Stimulated activated CD4-positive, alpha-beta T cell treated with anti-CD3 and anti-CD28 coated beads, Interleukin-2, amount 100 ng/mL, for 4 hours (primary cell): ENCODE data around the gene LENG8.

ENCODE experiments used
- DNase-seq: peaks from one replicate; pipeline ENCODE4 v3.0.0-alpha.2; 2020; ENCODE audit warnings: low read depth

The LENG8 gene

DNA sequence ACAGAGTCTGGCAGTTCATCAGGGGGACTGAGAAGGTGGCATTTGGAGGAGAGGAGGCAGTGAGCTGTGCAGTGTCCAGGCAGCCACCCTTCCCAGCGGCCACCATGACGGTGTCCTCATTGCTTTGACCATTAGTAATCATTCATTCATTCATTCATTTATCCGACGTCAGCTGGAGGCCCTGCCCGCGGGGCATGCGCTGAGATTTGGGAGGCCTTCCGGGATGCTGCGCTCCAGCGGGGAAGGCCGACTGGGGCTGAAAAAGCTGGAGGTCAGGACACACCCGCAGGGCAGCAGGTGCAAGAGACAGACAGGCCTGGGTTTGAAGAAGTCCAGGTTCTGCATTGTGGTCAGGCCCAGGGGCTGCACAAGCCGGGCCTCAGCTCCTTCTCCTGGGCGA is 24.8 kb upstream of the LENG8 start:
- no peak for DNase-seq

DNA sequence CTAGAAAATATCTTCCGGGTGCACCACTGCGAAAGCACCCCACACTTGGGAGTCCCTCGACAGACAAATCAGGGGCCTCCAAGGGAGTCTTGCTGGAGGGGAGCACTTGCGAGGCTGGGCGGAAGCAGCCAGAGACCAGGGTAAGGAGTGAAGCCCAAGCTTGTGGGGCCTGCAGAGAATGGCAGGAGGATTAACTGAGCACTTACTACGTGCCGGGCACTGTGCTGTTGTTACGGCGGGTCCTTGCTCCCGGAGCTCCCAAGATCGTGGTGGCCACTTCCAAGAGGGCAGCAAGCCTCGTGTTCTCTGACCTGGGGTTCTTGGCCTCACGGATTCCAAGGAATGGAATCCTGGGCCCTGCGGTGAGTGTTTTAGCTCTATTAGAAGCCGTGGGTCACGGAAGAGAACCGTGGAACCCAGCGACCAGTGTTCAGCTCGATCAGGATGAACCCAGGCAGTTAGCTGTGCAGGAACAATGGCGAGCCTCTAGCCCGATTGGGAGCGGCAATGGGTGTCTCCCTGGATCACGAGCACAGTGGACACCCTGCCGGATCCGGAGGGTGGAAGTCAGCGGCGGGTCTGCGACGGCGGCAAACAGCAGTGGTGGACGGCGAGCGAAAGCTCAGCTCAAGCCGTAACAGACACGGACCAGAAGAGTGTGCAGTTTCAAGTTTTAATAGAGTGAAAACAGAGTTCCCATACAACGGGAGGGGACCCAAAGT is 24.2 kb upstream of the LENG8 start:
- DNase-seq, result no peak

DNA sequence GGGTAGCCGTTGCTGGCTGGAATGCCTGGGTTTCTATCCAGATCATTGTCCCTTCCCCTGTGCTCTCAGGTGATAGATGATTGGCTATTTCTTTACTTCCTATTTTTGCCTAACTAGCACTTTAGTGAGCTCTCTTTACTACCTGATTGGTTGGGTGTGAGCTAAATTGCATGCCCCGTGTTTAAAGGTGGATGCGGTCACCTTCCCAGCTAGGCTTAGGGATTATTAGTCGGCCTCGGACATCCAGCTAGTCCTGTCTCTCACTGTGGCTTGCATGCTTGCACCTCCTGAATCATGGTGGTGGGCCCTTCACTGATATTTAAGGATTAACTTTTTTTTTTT is 23.6 kb upstream of the LENG8 start:
- no peak for DNase-seq

DNA sequence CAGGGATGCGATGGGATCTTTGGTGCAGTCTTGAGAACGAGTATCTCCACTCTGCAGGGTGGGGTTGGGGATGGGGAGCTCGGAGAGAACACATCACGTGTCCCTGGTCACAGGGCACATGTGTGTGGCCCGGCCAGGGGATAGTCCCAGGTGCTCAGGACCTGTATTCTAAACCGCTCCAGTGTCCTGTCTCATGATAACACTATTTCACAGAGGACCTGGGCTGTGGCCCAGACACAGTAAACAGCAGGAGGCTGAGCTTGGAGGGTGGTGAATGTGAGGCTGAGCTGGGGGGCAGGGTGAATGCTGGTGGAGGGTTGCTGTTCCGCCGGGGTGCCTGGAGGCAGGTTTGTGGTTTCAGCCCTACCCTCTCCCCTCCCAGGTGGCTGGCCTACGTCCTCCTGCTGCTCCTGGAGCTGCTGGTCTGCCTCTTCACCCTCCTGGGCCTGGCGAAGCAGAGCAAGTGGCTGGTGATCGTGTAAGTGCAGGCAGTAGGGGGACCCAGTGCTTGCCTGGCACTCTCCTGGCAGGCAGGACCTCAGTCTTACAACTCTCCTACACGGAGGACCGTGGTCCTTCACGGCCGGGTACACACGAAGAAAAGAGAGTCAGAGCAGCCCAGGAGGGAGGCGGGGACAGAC is 22.6 kb upstream of the LENG8 start:
- DNase-seq, result no peak

DNA sequence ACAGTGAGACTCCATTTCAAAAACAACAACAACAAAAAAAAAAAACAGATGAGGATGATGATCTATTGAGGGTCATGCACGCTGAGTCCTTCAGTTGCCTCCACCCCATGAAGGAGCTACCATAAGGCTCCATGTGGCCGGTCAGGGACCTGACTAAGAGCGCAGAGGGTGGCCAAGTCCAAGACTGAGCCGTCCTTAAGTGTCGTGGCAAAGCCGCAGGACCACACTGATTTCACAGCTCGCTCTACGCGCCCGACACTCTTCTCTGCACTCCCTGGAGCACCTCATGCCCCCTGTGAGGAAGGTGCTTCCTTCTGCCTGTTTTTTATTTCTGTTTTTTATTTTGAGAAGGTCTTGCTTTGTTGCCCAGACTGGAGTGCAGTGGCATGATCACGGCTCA is 21.4 kb upstream of the LENG8 start:
- no peak for DNase-seq

DNA sequence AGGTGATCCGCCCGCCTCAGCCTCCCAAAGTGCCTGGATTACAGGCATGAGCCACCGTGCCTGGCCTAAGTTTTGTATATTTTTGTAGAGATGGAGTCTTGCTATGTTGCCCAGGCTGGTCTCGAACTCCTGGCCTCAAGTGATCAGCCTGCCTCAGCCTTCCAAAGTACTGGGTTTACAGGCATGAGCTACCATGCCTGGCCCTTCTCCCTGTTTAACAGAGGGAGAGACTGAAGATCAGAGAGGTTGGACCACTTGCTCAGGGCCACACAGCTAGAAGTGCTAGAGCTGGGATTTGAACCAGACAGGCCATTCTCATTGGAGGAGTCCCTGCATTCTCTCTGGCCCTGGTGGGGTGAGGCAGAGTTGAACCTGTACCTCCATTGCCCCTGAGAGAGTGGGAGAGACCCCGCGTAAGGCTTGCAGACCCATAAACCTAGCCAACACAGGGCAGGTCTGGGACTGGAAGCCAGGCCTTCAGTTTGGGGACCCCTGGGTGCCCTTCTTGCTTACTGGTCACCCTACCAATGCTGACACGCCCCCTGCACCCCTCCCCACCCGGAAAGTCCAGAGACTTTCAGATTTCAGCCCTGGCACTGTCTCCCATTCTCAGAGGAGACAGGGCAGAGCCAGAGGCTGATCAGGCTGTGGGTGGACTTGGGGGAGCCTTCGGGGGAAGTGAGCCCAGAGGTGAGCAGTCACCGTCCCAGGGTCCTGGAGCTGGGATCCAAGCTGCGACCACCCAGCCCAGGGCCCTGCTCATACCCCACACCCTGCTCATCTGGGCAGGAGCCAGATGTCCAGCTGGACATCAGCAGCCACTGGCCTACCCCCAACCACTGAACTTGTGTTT is 20.4 kb upstream of the LENG8 start:
- no peak for DNase-seq

DNA sequence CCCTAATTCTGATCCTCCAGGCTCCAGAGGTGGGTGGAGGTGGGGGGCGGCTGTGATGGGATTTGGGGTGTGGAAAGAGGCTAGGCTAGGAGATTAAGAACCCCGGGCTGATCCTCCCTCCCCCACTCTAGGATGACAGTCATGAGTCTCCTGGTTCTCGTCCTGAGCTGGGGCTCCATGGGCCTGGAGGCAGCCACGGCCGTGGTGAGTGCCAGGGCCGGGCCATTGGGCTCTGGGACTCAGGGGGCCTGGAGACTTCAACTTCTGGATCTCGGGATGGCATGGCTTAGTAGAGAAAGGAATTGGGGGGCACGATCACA is 19.9 kb upstream of the LENG8 start:
- no peak for DNase-seq

DNA sequence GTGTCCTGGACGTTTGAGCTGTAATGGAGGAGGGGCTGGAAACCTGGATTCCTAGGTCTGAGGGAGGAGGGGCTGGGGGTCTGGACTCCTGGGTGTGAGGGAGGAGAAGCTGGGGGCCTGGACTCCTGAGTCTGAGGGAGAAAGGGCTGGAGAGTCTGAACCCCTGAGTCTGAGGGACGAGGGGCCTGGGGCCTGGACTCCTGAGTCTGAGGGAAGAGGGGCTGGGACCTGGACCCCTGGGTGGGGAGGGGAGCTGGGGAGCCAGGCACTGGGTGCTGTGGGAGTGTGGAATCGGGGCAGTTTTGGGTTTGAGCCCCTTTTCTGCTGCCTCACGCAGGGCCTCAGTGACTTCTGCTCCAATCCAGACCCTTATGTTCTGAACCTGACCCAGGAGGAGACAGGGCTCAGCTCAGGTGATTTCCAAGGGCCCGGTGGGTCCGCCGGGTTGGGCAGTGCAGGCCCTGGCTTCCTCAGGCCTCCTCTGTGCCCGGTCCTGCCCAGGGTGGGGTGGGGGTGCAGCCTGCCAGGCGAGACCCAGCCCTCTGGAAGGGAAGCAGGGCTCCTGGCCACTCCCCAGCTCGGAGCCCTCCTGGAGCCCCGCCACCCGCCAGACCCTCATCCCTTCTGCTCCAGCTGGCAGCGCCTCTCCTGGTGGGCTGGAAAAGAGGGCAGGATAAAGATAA is 19.3 kb upstream of the LENG8 start:
- no peak for DNase-seq

DNA sequence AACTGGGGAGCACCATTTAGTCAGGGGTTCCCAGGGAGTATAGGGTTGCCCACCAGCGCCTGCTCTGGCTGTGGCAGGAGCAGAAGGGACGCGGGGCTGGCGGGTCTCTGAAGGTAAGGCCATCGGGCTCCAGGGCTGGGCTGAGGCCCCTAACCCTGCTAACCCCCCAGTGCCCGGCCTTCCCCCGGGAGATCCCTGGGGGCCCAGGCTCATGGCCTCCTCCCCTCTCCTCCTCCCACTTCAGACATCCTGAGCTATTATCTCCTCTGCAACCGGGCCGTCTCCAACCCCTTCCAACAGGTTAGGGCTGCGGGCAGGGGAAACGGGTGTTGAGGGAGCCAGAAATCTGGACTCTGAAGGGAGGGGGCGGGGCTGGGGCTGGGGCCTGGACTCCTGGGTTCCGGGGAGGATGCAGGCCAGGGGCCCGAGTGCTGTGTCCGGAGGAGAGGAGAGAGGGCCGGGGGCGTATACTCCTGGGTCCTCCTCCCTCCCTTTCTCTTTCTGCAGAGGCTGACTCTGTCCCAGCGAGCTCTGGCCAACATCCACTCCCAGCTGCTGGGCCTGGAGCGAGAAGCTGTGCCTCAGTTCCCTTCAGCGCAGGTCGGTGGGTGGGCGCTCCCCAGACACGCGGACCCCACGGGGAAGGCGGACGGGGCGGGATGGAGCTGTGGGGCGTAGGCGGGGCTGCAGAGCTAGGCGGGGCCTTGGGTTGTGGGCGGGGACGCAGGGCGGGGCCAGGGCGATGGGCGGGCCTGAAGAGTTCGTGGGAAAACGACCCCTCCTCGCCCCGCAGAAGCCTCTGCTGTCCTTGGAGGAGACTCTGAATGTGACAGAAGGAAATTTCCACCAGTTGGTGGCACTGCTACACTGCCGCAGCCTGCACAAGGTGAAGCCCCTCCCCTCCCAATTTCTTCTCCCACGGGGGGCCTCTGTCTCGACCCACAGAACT is 18.4 kb upstream of the LENG8 start:
- peak; percentile 32 for DNase-seq

DNA sequence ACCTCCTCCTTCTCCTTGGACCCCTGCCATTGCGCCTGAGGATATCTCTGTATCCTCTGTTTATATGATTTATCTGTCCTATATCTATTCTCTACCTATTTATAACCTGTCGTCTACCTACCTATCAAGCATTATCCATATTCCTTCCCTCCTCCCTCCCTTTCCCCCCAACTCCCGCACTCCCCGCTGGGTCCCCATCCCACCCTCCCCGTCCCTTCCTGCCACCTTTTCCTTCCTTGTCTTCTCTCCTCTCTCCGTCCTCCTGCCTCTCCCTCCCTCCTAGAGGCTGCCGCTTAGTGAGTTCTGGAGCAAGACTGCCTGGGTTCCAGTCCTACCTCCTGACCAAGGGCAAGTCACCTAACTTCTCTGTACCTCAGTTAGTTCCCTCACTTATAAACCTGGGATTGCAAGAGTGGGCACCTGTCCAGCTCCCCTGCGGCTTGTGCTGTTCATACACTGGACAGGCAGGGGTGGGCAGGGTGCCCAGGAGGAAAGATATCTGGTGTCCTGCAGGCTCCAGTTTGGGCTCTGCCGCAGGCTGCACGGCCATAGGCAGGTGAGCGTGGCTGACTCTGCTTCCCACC is 17.7 kb upstream of the LENG8 start:
- no peak for DNase-seq

DNA sequence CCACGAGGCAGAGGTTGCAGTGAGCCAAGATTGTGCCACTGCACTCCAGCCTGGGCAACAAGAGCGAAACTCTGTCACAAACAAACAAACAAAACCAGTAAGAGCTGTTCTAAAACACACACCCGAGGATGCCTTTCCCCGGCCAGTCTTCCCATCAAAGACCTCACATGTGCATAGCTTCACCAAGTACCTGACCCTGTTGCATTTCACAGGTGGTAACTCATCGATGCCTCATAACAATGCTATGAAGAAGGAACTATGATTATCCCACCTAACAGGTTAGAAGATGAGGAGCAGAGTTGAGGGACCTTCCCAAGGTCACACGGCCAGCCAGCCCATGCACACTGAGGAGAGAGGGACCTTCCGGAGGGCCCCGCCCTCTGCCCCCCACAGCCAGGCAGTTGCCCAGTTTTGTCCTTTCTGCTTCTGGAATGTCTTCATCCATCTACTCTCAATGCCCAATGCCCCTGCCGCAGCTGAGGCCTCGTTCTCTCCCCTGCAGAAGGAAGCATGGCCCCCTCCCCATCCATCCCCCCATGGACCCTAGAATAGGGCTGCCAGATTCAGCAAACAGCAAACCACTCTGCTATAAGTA is 16.8 kb upstream of the LENG8 start:
- DNase-seq, result no peak

DNA sequence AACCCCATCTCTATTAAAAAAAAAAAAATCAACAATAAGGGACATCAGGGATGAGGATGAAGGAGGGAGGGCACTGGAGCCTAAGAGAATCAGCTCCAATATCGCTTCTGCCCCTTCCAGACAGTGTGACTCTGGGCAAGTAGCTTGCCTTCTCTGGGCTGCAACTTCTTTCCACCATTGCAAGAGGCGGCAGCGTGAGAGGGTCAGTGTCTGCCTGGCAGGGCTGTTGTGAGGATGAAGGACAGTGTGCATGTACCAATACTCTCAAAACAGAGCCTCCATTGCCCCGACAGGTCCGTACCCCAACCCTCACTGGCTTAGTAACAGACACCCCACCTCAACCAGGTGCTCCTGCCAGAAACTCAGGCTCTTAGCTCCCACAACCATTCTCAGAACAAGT is 15.3 kb upstream of the LENG8 start:
- DNase-seq, result no peak

DNA sequence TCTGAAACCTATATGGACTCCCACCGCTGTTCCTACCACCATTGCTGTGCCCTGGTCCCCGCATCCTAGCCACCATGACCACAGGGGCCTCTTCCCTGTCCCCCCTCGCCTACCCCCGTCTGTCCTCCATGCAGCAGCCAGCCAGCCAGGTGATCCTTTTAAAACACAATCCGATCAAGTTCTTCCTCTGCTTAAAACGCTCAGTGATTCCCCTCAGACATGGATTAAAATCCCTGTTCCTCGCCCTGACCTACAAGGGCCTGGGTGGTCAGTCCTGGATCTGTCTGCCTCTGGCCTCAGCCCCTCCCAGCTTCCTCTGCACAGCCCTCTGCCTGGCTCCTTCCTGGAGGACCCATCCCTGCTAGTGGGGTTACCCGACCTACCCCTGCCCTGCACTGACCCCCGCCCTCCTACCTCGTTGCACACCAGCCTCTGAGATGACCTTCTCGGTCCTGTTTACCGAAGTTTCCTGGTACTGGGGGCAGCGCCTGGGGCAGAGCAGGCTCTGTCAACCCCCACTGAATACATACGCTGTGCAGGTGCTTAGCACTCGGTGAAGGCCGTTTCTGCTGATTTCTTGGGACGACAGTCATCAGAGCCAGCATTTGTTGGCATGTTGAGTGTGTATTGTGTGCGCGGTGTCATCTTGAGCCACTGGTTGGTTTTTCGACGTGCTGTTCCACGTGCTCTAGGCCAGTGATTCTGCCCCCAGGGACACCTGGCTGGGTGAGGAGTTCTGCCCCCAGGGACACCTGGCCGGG is 14.7 kb upstream of the LENG8 start:
- no peak for DNase-seq

DNA sequence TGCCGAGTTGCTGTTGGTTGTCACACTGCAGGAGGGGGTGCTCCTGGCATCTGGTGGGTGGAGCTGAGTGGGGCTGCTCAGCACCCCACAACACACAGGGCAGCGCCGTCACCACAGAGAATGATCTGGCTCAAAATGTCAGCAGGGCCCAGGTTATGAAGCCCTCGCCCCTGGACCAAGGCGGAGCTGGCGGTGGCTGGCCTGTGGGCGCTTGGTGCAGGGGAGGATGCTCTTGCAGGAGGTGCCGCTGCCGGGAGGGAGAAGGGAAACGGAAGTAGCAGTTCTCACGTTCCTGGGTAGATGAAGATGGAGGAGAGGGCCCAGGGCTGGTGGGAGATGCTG is 14.2 kb upstream of the LENG8 start:
- DNase-seq, result no peak

DNA sequence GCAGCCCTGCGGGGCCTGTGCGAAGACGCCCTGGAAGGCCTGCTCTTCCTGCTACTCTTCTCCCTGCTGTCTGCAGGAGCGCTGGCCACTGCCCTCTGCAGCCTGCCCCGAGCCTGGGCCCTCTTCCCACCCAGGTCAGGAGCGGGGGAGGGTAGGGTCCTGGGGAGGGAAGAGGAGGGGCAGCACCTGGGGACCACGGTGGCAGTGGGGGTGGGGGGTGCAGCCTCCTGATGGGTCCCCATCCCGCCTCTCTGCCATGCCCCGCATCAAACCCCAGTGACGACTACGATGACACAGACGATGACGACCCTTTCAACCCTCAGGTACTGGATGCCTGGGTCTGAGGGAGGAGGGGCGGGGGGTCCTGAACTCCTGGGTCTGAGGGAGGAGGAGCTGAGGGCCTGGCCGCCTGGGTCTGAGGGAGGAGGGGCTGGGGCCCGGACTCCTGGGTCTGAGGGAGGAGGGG is 13.4 kb upstream of the LENG8 start:
- DNase-seq, result no peak

DNA sequence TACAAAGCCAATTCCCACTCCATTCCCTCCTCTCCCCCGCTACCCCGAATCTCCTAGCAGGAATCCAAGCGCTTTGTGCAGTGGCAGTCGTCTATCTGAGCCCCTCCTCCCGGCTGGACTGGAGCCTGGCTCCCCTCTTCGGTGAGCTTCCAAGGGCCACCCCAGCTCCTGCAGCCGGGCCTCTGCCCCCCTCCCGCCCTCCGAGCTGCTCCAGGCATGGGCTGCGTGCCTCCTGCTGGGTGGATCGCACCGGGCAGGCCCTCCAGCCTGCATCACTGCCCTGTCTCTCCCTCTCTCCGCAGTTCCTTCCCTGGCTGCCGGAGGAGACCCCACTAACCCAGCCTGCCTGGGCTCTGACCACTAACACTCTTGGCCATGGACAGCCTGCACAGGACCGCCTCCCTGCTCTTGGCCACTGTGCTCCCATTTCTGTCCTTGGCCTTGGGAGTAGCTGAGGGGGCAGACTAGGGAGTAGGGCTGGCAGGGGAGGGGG is 12.9 kb upstream of the LENG8 start:
- DNase-seq, result no peak

DNA sequence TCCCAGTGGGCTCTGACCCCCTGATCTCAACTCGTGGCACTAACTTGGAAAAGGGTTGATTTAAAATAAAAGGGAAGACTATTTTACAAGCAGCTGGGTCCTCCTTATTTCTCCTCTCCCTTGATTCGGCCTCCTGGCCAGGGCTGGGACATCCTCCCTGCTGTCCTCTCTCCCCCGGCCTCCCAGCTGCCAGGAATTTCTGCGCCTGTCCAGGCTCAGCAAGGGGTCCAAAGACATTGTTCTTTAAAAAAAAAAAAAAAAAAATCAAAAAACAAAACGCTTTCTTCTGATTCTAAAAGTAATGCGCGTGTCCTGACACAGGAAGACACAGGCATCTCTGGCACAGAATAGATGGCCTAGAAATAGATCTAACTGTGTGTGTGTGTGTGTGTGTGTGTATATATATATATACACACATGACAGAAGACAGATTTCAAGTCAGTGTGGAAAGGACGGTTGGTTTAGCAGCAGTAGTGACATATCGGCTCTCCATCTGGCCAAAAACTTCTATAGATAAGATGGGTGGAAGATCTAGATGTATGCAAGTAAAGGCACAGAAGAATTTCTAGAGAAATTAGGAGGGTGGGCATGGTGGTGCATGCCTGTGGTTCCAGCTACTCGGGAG is 12.3 kb upstream of the LENG8 start:
- no peak for DNase-seq

DNA sequence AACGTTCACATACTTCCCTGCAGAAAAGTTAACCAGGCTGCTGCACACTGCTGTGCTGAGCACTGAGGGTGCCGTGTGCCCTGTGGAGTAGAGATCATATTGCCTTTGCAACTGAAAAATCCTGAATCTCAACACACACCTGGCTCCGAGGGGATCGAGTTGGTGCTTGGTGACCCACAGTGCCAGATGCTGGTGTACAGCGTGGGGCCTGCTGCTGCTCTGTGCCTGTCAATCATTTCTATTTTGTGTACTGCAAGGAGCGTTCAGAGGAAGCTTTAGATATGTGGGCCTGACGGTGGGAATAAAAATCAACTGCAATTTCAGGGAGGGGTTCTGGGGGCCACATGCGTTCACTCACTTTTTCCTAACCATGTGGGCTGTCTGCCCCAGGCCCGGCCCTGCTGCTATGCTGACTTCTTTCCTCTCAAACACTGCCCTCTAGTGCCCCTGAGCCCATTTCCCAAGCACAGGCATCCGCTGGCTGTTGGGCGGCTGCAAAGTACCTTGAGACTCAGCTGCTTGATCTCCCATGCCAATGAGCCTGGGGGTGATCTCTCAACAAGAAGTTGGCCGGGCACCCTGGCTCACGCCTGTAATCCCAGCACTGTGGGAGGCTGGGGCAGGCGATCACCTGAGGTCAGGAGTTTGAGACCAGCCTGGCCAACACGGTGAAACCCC is 9.7 kb upstream of the LENG8 start:
- peak; percentile 16 for DNase-seq

DNA sequence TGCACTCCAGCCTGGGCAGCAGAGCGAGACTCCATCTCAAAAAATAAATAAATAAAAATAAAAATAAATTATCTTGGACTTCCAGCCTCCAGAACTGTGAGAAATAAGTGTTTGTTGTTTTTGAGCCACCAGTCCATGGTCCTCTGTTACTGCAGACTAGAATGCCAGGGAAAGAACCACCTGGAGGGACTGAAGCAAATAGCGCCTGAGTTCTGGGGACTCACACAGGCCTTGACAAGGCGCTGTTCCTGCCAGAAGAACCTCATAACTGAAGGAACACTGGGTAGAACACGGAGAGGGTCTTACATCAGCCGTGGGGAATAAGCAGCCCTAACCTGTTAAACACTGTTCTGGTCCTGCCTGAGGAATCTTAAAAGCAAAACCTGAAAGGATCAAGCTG is 8.4 kb upstream of the LENG8 start:
- no peak for DNase-seq
